WTC11 (cell line): ENCODE results near the gene GATM. TPM values are rescaled to one million over a fixed set of nuclear protein-coding genes. Genes with fewer than 3 reads are reported as not detected.

Source experiments
- ATAC-seq: fragments of 200-7000 bp; cut with Tn5 transposase; 2 replicates; pipeline ENCODE4 v1.10.0; 2021; ENCODE audit warnings: mild to moderate bottlenecking, moderate library complexity
- CTCF ChIA-PET: fragments of 300-600 bp; sonication (Branson Sonifier 250); formaldehyde crosslinking; loops from one replicate; lab custom pipeline; 2021; ENCODE audit warnings: antibody characterized with exemption; lab: Charles Lee
- POLR2A ChIA-PET: fragments of 350-600 bp; sonication (Branson Sonifier 250); formaldehyde crosslinking; loops from one replicate; lab custom pipeline; 2021; ENCODE audit warnings: antibody characterized with exemption; lab: Charles Lee
- DNase-seq: peaks from one replicate; pipeline ENCODE4 v3.0.0; 2021; ENCODE audit warnings: low spot score
- H3K27ac Mint-ChIP-seq: 2 replicates; pipeline ENCODE4 v1.8.0; 2021; ENCODE audit warnings: mixed read lengths
- H3K27me3 Mint-ChIP-seq: 2 replicates; pipeline ENCODE4 v1.8.0; 2021; ENCODE audit warnings: low read depth, mild to moderate bottlenecking, moderate library complexity, mixed read lengths
- H3K36me3 Mint-ChIP-seq: 2 replicates; pipeline ENCODE4 v1.8.0; 2021; ENCODE audit warnings: mixed read lengths
- H3K4me1 Mint-ChIP-seq: 2 replicates; pipeline ENCODE4 v1.8.0; 2022; ENCODE audit warnings: mixed read lengths
- H3K4me3 Mint-ChIP-seq: 2 replicates; pipeline ENCODE4 v1.8.0; 2021; ENCODE audit warnings: mild to moderate bottlenecking, moderate library complexity, mixed read lengths
- H3K9me3 Mint-ChIP-seq: 2 replicates; pipeline ENCODE4 v1.8.0; 2021; ENCODE audit warnings: mixed read lengths
- CREB1 ChIP-seq: sonication (generic); formaldehyde crosslinking; IDR thresholded peaks from 2 replicates; pipeline ENCODE4 v1.8.0; 2023; ENCODE audit warnings: mild to moderate bottlenecking, missing genetic modification reagents
- FOXK1 ChIP-seq: sonication (generic); formaldehyde crosslinking; IDR thresholded peaks from 2 replicates; pipeline ENCODE4 v1.8.0; 2022; ENCODE audit warnings: mild to moderate bottlenecking, moderate library complexity, missing genetic modification reagents
- NFE2L1 ChIP-seq: sonication (generic); formaldehyde crosslinking; IDR thresholded peaks from 2 replicates; pipeline ENCODE4 v1.8.1; 2023; ENCODE audit warnings: missing genetic modification reagents
- NFYB ChIP-seq: sonication (generic); formaldehyde crosslinking; conservative IDR thresholded peaks from 2 replicates; pipeline ENCODE4 v1.8.0; 2022; ENCODE audit warnings: low read depth, missing genetic modification reagents
- NR2C2 ChIP-seq: sonication (generic); formaldehyde crosslinking; IDR thresholded peaks from 2 replicates; pipeline ENCODE4 v1.8.0; 2022; ENCODE audit warnings: mild to moderate bottlenecking, missing genetic modification reagents
- SMAD3 ChIP-seq: sonication (generic); formaldehyde crosslinking; IDR thresholded peaks from 2 replicates; pipeline ENCODE4 v1.8.0; 2022; ENCODE audit warnings: missing genetic modification reagents, mild to moderate bottlenecking, borderline replicate concordance
- TEAD4 ChIP-seq: sonication (generic); formaldehyde crosslinking; IDR thresholded peaks from 2 replicates; pipeline ENCODE4 v1.8.0; 2022; ENCODE audit warnings: mild to moderate bottlenecking, missing genetic modification reagents
- ZNF317 ChIP-seq: sonication (generic); formaldehyde crosslinking; IDR thresholded peaks from 2 replicates; pipeline ENCODE4 v1.8.1; 2023; ENCODE audit warnings: low read depth, mild to moderate bottlenecking, moderate library complexity, missing genetic modification reagents, borderline replicate concordance
- total RNA-seq: library from RNA; stranded (reverse); gene quantifications from 3 replicates; pipeline ENCODE4 v1.2.3, GENCODE V29; 2021
- TF ChIP-seq, protein P1 (sequence below): sonication (generic); formaldehyde crosslinking; IDR thresholded peaks from 2 replicates; pipeline ENCODE4 v1.8.1; 2023; ENCODE audit warnings: mild to moderate bottlenecking, missing genetic modification reagents, moderate library complexity
- TF ChIP-seq, protein P2 (sequence below): fragments of 250-450 bp; sonication (Bioruptor Pico); IDR thresholded peaks from 2 replicates; pipeline ENCODE4 v1.9.0; 2021; ENCODE audit warnings: moderate library complexity, mild to moderate bottlenecking, inconsistent platforms, borderline replicate concordance
- TF ChIP-seq, protein P3 (sequence below): sonication (generic); formaldehyde crosslinking; IDR thresholded peaks from 2 replicates; pipeline ENCODE4 v1.8.1; 2022; ENCODE audit warnings: missing genetic modification reagents, borderline replicate concordance
- TF ChIP-seq, protein P4 (sequence below): sonication (generic); formaldehyde crosslinking; IDR thresholded peaks from 2 replicates; pipeline ENCODE4 v1.8.0; 2023; ENCODE audit warnings: missing genetic modification reagents, mild to moderate bottlenecking, borderline replicate concordance
- TF ChIP-seq, protein P5 (sequence below): sonication (generic); formaldehyde crosslinking; IDR thresholded peaks from 2 replicates; pipeline ENCODE4 v1.8.1; 2023; ENCODE audit warnings: mild to moderate bottlenecking, missing genetic modification reagents
- TF ChIP-seq, protein P6 (sequence below): sonication (generic); formaldehyde crosslinking; IDR thresholded peaks from 2 replicates; pipeline ENCODE4 v1.8.0; 2022; ENCODE audit warnings: mild to moderate bottlenecking, missing genetic modification reagents
- TF ChIP-seq, protein P7 (sequence below): sonication (generic); formaldehyde crosslinking; IDR thresholded peaks from 2 replicates; pipeline ENCODE4 v1.8.0; 2022; ENCODE audit warnings: mild to moderate bottlenecking, missing genetic modification reagents

The GATM gene
- total RNA-seq, 1 experiment from 2014 or later, result 10.1 TPM

DNA sequence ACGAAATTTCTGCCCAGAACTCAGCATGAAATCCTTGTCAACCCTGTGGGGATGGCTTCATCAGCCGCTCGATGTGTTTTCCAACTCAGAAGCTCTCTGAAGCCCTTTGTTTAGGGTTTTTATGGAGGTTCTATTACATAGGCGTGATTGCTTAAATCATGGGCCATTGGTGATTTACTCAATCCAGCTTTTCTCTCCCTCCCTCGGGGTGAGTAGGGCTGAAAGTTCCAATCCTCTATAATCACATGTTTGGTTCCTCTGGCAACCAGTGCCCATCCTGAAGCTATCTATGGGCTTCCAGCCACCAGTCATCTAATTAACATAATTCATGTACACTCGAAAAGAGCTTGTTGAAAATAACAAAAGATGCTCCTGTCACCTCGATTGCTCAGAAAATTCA lies 51.6 kb downstream of the GATM start:
- H3K27me3 Mint-ChIP-seq, result no peaks in the 10 kb centered on the region
- H3K27ac Mint-ChIP-seq, result no peak overlapping the region
- ATAC-seq, result peak; percentile 41
- H3K4me1 Mint-ChIP-seq, result peaks cover 25% of the 10 kb centered on the region
- no peaks in the 10 kb centered on the region for H3K9me3 Mint-ChIP-seq
- ChIA-PET POLR2A (interaction anchor here (1.0 kb wide), 1 partner anchor 75 kb away, joined by 3 read pairs; a partner anchor contains a TSS), CTCF (interaction anchor here (1.5 to 1.6 kb wide), 2 partner anchors 12 to 51 kb away, joined by 4 to 5 read pairs; no protein-coding TSS in a partner anchor)
- no peak for DNase-seq
- no peak overlapping the region for H3K4me3 Mint-ChIP-seq
- TF ChIP-seq, protein P1, sequence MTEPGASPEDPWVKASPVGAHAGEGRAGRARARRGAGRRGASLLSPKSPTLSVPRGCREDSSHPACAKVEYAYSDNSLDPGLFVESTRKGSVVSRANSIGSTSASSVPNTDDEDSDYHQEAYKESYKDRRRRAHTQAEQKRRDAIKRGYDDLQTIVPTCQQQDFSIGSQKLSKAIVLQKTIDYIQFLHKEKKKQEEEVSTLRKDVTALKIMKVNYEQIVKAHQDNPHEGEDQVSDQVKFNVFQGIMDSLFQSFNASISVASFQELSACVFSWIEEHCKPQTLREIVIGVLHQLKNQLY (CRISPR knock-in tag), result no peak
- no peaks in the 10 kb centered on the region for H3K36me3 Mint-ChIP-seq

DNA sequence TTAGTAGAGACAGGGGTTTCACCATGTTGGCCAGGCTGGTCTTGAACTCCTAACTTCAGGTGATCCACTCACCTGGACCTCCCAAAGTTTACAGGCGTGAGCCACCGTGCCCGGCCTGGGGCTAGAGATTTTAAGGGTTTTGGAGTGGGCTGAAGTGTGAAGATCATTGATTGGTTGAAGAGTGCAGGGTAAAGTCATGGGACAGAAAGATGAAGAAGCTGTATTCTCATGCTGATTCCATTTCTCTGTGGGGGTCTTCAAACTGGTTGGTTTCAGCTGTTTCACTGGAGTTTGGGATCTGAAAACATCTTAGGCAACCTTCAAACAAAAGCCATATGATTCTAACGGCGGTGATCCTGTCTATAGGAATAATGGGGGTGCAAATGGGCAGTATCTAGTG lies 52.1 kb downstream of the GATM start:
- CTCF ChIA-PET, result interaction anchor here (0.6 to 1.6 kb wide), 4 partner anchors 11 to 137 kb away, joined by 3 to 5 read pairs (median 4); no protein-coding TSS in a partner anchor
- peak; percentile 80 for ATAC-seq
- Mint-ChIP-seq H3K27ac (no peak overlapping the region), H3K4me3 (no peak overlapping the region), H3K36me3 (no peaks in the 10 kb centered on the region), H3K4me1 (peaks cover 25% of the 10 kb centered on the region), H3K27me3 (no peaks in the 10 kb centered on the region), H3K9me3 (no peaks in the 10 kb centered on the region)
- DNase-seq, result peak; percentile 14
- POLR2A ChIA-PET, result interaction anchor here (0.7 to 1.0 kb wide), 2 partner anchors 75 to 76 kb away, joined by 3 to 5 read pairs; a partner anchor contains a TSS
- TF ChIP-seq NR2C2 (CRISPR knock-in tag) (no peak), SMAD3 (CRISPR knock-in tag) (no peak), NFE2L1 (no peak), NFYB (no peak)

DNA sequence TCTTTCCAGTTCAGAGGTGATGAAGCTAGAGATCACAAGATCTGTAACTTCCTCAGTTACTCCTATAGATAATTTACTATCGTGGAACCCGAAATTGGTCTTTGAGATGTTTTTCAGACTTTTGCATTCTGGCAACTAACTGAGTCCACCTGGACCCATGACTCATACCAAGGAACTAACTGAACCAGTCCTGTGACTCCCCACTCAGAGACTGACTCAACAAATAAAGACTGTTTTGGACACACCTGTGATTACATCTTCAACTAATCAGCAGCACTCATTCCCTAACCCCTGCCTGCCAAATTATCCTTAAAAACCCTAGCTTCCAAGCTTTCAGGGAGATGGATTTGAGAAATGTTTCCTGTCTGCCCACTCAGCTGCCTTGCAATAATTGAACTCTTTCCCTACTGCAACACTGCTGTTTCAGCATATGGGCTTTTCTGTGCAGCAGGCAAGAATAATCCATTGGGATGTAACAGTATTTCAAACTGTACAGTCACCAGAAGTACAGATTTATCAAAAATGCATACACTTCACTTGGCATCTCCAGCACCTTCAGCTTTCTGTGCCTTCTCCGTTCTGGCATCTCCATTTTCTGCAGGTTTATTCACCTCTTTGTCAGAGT lies 57.7 kb downstream of the GATM start:
- Mint-ChIP-seq H3K4me1 (peaks cover under 1% of the 10 kb centered on the region), H3K9me3 (no peaks in the 10 kb centered on the region; the same call in 1 of the 2 replicates), H3K4me3 (no peak overlapping the region), H3K27me3 (peaks cover 11% of the 10 kb centered on the region; the same call in 1 of the 2 replicates), H3K36me3 (no peaks in the 10 kb centered on the region), H3K27ac (no peak overlapping the region)
- TF ChIP-seq, protein P2, sequence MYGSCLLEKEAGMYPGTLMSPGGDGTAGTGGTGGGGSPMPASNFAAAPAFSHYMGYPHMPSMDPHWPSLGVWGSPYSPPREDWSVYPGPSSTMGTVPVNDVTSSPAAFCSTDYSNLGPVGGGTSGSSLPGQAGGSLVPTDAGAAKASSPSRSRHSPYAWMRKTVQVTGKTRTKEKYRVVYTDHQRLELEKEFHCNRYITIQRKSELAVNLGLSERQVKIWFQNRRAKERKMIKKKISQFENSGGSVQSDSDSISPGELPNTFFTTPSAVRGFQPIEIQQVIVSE (CRISPR knock-in tag), result no peak
- TF ChIP-seq FOXK1 (CRISPR knock-in tag) (no peak), TEAD4 (CRISPR knock-in tag) (no peak), CREB1 (CRISPR knock-in tag) (no peak), ZNF317 (CRISPR knock-in tag) (no peak)
- TF ChIP-seq, protein P3, sequence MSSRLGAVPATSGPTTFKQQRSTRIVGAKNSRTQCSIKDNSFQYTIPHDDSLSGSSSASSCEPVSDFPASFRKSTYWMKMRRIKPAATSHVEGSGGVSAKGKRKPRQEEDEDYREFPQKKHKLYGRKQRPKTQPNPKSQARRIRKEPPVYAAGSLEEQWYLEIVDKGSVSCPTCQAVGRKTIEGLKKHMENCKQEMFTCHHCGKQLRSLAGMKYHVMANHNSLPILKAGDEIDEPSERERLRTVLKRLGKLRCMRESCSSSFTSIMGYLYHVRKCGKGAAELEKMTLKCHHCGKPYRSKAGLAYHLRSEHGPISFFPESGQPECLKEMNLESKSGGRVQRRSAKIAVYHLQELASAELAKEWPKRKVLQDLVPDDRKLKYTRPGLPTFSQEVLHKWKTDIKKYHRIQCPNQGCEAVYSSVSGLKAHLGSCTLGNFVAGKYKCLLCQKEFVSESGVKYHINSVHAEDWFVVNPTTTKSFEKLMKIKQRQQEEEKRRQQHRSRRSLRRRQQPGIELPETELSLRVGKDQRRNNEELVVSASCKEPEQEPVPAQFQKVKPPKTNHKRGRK, result no peak
- TF ChIP-seq, protein P4, sequence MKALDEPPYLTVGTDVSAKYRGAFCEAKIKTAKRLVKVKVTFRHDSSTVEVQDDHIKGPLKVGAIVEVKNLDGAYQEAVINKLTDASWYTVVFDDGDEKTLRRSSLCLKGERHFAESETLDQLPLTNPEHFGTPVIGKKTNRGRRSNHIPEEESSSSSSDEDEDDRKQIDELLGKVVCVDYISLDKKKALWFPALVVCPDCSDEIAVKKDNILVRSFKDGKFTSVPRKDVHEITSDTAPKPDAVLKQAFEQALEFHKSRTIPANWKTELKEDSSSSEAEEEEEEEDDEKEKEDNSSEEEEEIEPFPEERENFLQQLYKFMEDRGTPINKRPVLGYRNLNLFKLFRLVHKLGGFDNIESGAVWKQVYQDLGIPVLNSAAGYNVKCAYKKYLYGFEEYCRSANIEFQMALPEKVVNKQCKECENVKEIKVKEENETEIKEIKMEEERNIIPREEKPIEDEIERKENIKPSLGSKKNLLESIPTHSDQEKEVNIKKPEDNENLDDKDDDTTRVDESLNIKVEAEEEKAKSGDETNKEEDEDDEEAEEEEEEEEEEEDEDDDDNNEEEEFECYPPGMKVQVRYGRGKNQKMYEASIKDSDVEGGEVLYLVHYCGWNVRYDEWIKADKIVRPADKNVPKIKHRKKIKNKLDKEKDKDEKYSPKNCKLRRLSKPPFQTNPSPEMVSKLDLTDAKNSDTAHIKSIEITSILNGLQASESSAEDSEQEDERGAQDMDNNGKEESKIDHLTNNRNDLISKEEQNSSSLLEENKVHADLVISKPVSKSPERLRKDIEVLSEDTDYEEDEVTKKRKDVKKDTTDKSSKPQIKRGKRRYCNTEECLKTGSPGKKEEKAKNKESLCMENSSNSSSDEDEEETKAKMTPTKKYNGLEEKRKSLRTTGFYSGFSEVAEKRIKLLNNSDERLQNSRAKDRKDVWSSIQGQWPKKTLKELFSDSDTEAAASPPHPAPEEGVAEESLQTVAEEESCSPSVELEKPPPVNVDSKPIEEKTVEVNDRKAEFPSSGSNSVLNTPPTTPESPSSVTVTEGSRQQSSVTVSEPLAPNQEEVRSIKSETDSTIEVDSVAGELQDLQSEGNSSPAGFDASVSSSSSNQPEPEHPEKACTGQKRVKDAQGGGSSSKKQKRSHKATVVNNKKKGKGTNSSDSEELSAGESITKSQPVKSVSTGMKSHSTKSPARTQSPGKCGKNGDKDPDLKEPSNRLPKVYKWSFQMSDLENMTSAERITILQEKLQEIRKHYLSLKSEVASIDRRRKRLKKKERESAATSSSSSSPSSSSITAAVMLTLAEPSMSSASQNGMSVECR (CRISPR knock-in tag), result no peak
- TF ChIP-seq, protein P5, sequence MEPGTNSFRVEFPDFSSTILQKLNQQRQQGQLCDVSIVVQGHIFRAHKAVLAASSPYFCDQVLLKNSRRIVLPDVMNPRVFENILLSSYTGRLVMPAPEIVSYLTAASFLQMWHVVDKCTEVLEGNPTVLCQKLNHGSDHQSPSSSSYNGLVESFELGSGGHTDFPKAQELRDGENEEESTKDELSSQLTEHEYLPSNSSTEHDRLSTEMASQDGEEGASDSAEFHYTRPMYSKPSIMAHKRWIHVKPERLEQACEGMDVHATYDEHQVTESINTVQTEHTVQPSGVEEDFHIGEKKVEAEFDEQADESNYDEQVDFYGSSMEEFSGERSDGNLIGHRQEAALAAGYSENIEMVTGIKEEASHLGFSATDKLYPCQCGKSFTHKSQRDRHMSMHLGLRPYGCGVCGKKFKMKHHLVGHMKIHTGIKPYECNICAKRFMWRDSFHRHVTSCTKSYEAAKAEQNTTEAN, result no peak
- TF ChIP-seq, protein P6, sequence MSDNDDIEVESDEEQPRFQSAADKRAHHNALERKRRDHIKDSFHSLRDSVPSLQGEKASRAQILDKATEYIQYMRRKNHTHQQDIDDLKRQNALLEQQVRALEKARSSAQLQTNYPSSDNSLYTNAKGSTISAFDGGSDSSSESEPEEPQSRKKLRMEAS (CRISPR knock-in tag), result no peak
- TF ChIP-seq, protein P7, sequence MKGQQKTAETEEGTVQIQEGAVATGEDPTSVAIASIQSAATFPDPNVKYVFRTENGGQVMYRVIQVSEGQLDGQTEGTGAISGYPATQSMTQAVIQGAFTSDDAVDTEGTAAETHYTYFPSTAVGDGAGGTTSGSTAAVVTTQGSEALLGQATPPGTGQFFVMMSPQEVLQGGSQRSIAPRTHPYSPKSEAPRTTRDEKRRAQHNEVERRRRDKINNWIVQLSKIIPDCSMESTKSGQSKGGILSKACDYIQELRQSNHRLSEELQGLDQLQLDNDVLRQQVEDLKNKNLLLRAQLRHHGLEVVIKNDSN (CRISPR knock-in tag), result no peak
- ATAC-seq (no peak), DNase-seq (no peak)
- ChIA-PET POLR2A (no interaction called here), CTCF (no interaction called here)
